ENCODE measurements around the gene SLC6A1. TPM values are rescaled to one million over a fixed set of nuclear protein-coding genes. Genes with fewer than 3 reads are reported as not detected.

The SLC6A1 gene
- polyA plus RNA-seq, 1 of the 3 experiments (the other 2 are of a cell fraction): not detected

- no peaks in the 10 kb centered on the region for H4K20me1 ChIP-seq (ENCODE audit: insufficient read depth)
- CTCF ChIA-PET: interaction anchor here (0.8 to 1.9 kb wide), 4 partner anchors 14 to 60 kb away, joined by 3 to 11 read pairs (median 3); no protein-coding TSS in a partner anchor
- no peaks in the 10 kb centered on the region for H3K79me2 ChIP-seq (ENCODE audit: insufficient read depth)
Measured at GRCh38 chr3:11000528-11000927, 8.0 kb downstream of the SLC6A1 start.

GRCh38 chr3:11001020-11001657, 8.6 kb downstream of the SLC6A1 start:
- 32% methylated on average over 11 of the region's 11 CpGs for WGBS (ENCODE audit: low lambda C conversion rate)
- peak; percentile 64 for DNase-seq

More at GRCh38 chr3:11000528-11000927, 8.0 kb downstream of the SLC6A1 start:
- H3K4me1 ChIP-seq (ENCODE audit: control insufficient read depth in 1 of 2, insufficient read depth in 2 of 2, low read depth in 1 of 2, low read length in 1 of 2): peaks cover 0 to 9% of the 10 kb centered on the region in 2 experiments; a peak in 1 of 4 replicates
- 20% methylated on average over 2 of the region's 2 CpGs for WGBS (ENCODE audit: low lambda C conversion rate)
- TF ChIP-seq RXRA (IDR thresholded peaks at IDR 0.05; ENCODE audit: borderline replicate concordance, low read depth) (no peak), MXI1 (IDR thresholded peaks at IDR 0.05; ENCODE audit: low read depth, low read length) (no peak), RAD21 (IDR thresholded peaks at IDR 0.05; ENCODE audit: low read length) (no peak), MEF2A (IDR thresholded peaks at IDR 0.05; ENCODE audit: borderline replicate concordance, low read depth) (no peak), POLR2AphosphoS5 (IDR thresholded peaks at IDR 0.05; ENCODE audit: low read depth, low read length) (no peak), NRF1 (IDR thresholded peaks at IDR 0.05; ENCODE audit: low read depth, low read length) (no peak), USF2 (IDR thresholded peaks at IDR 0.05; ENCODE audit: borderline replicate concordance, low read depth, low read length) (no peak), YY1 (IDR thresholded peaks at IDR 0.05; ENCODE audit: low read depth) (no peak), RFX5 (IDR thresholded peaks at IDR 0.05; ENCODE audit: low read length) (no peak), NFIC (IDR thresholded peaks at IDR 0.05; ENCODE audit: borderline replicate concordance) (no peak), GABPA (IDR thresholded peaks at IDR 0.05; ENCODE audit: low read depth) (no peak)
- H3K4me2 ChIP-seq: no peak overlapping the region
- H3F3A ChIP-seq (replicated peaks; ENCODE audit: insufficient read depth): no peaks in the 10 kb centered on the region
- no peak overlapping the region for H3K27ac ChIP-seq (ENCODE audit: low read depth in 2 of 2, low read length in 1 of 2)
- no peak for DNase-seq
- H3K9ac ChIP-seq: no peak overlapping the region
- peaks cover 24% of the 10 kb centered on the region for H3K27me3 ChIP-seq (ENCODE audit: insufficient read depth)
- POLR2A ChIA-PET: no interaction called here
- H2AFZ ChIP-seq (ENCODE audit: low read depth): no peak overlapping the region
- no peaks in the 10 kb centered on the region for H3K9me2 ChIP-seq
- no peak overlapping the region; a peak in 1 of 4 replicates for H3K4me3 ChIP-seq (ENCODE audit: low read depth in 2 of 2, low read length in 1 of 2)
- no peaks in the 10 kb centered on the region for H3K36me3 ChIP-seq (replicated peaks in 1 of 2; ENCODE audit: control insufficient read depth in 1 of 2, insufficient read depth in 2 of 2, low read length in 1 of 2)
- no peaks in the 10 kb centered on the region for H3K9me3 ChIP-seq

More at GRCh38 chr3:11001020-11001657, 8.6 kb downstream of the SLC6A1 start:
- no peaks in the 10 kb centered on the region for H4K20me1 ChIP-seq (ENCODE audit: insufficient read depth)
- POLR2A ChIA-PET: no interaction called here
- H3K27me3 ChIP-seq (ENCODE audit: insufficient read depth): peaks cover 23% of the 10 kb centered on the region
- no peaks in the 10 kb centered on the region for H3F3A ChIP-seq (replicated peaks; ENCODE audit: insufficient read depth)
- no peak overlapping the region for H3K4me2 ChIP-seq
- CTCF ChIA-PET: interaction anchor here (0.8 to 2.1 kb wide), 7 partner anchors 13 to 243 kb away, joined by 3 to 11 read pairs (median 5); no protein-coding TSS in a partner anchor
- no peaks in the 10 kb centered on the region for H3K9me2 ChIP-seq
- no peak overlapping the region for H3K4me3 ChIP-seq (ENCODE audit: low read depth in 2 of 2, low read length in 1 of 2)
- peaks cover 0 to 9% of the 10 kb centered on the region in 2 experiments; a peak in 1 of 4 replicates for H3K4me1 ChIP-seq (ENCODE audit: control insufficient read depth in 1 of 2, insufficient read depth in 2 of 2, low read depth in 1 of 2, low read length in 1 of 2)
- H3K9ac ChIP-seq: no peak overlapping the region
- no peaks in the 10 kb centered on the region for H3K9me3 ChIP-seq
- no peaks in the 10 kb centered on the region for H3K79me2 ChIP-seq (ENCODE audit: insufficient read depth)
- H2AFZ ChIP-seq (ENCODE audit: low read depth): no peak overlapping the region
- H3K27ac ChIP-seq (ENCODE audit: low read depth in 2 of 2, low read length in 1 of 2): no peak overlapping the region
- no peaks in the 10 kb centered on the region for H3K36me3 ChIP-seq (replicated peaks in 1 of 2; ENCODE audit: control insufficient read depth in 1 of 2, insufficient read depth in 2 of 2, low read length in 1 of 2)
- TF ChIP-seq RCOR1 (IDR thresholded peaks at IDR 0.05; ENCODE audit: low read length) (no peak), MAX (IDR thresholded peaks at IDR 0.05; ENCODE audit: low read depth) (no peak), TEAD4 (IDR thresholded peaks at IDR 0.05; ENCODE audit: borderline replicate concordance, insufficient read depth) (no peak), NFIC (IDR thresholded peaks at IDR 0.05; ENCODE audit: borderline replicate concordance) (no peak), JUND (IDR thresholded peaks at IDR 0.05) (no peak), SMC3 (IDR thresholded peaks at IDR 0.05; ENCODE audit: low read depth, low read length) (no peak), SIN3A (IDR thresholded peaks at IDR 0.05; ENCODE audit: borderline replicate concordance, low read depth, low read length) (no peak), PBX3 (IDR thresholded peaks at IDR 0.05) (no peak), ELF1 (IDR thresholded peaks at IDR 0.05) (no peak), GATA2 (CRISPR knock-in tag; IDR thresholded peaks at IDR 0.05) (no peak; the same call in 1 of the 2 replicates), CHD2 (IDR thresholded peaks at IDR 0.05; ENCODE audit: low read length, partially characterized antibody) (no peak), YY1 (IDR thresholded peaks at IDR 0.05; ENCODE audit: low read depth) (no peak), USF2 (IDR thresholded peaks at IDR 0.05; ENCODE audit: borderline replicate concordance, low read depth, low read length) (no peak)
